VCaP (cell line): Measurements from ENCODE around the gene SHC4.
"Not testable (repeated sequence)": the region's sequence is repeated elsewhere in the genome, so short reads cannot be mapped to it uniquely, and the experiment has no call there.

Source experiments
- H3K27ac ChIP-seq: fragments of 450-650 bp; 2 replicates; pipeline ENCODE4 v1.5.1; 2017
- CTCF ChIP-seq: fragments of 450-650 bp; conservative IDR thresholded peaks from 2 replicates; pipeline ENCODE4 v1.5.1; 2017; ENCODE audit warnings: mild to moderate bottlenecking, moderate library complexity

The SHC4 gene

GRCh38 chr15:48859426-48859825 lies 104.3 kb downstream of the SHC4 start:
- H3K27ac ChIP-seq, result no peak overlapping the region
- no peak for TF ChIP-seq CTCF

GRCh38 chr15:48858401-48858800 lies 105.3 kb downstream of the SHC4 start:
- no peak overlapping the region for H3K27ac ChIP-seq
- no peak for TF ChIP-seq CTCF

- H3K27ac ChIP-seq, result no peak overlapping the region
- TF ChIP-seq CTCF, result no peak
These were observed 106.8 kb downstream of the SHC4 start for GRCh38 chr15:48856942-48857341.

- TF ChIP-seq CTCF, result peak; percentile 74
- H3K27ac ChIP-seq, result peak overlapping the region; percentile 28; the same call in 1 of the 2 replicates
These were observed 107.9 kb downstream of the SHC4 start for GRCh38 chr15:48855501-48856440.

- H3K27ac ChIP-seq, result not testable (repeated sequence)
These were observed 109.3 kb downstream of the SHC4 start for GRCh38 chr15:48854434-48854833.

GRCh38 chr15:48851956-48852355 lies 111.8 kb downstream of the SHC4 start:
- no peak for TF ChIP-seq CTCF
- H3K27ac ChIP-seq, result no peak overlapping the region

GRCh38 chr15:48850648-48851047 lies 113.1 kb downstream of the SHC4 start:
- H3K27ac ChIP-seq, result no peak overlapping the region; the same call in 1 of the 2 replicates
- TF ChIP-seq CTCF, result no peak

GRCh38 chr15:48845123-48845522 lies 118.6 kb downstream of the SHC4 start:
- no peak overlapping the region for H3K27ac ChIP-seq
- no peak for TF ChIP-seq CTCF
